ENCODE data around the gene MRPL20.
"Not testable (repeated sequence)": the region's sequence is repeated elsewhere in the genome, so short reads cannot be mapped to it uniquely, and the experiment has no call there.

MRPL20 gene

GRCh38 chr1:1425753-1426495 is 18.8 kb upstream of the MRPL20 start:
- DNase-seq = peak; percentile 75

- no peak for DNase-seq
Observed at GRCh38 chr1:1425426-1425752, 18.3 kb upstream of the MRPL20 start.

- DNase-seq = no peak
Observed at GRCh38 chr1:1424707-1425106, 17.6 kb upstream of the MRPL20 start.

- no peak for DNase-seq
Observed at GRCh38 chr1:1423245-1423597, 16.1 kb upstream of the MRPL20 start.

- no peak for DNase-seq
Observed at GRCh38 chr1:1422465-1423244, 15.6 kb upstream of the MRPL20 start.

- no peak for DNase-seq
Observed at GRCh38 chr1:1421907-1422464, 14.9 kb upstream of the MRPL20 start.

- peak; percentile 90 for DNase-seq
Observed at GRCh38 chr1:1421147-1421906, 14.2 kb upstream of the MRPL20 start, which contains the start of gene ANKRD65. Gene ANKRD65 (minus strand): TSS chr1:1421276. CDS start chr1:1421005, 271 bp downstream.

- DNase-seq = peak; percentile 69
Observed at GRCh38 chr1:1420654-1421141, 13.6 kb upstream of the MRPL20 start.

- DNase-seq = peak; percentile 70
Observed at GRCh38 chr1:1419813-1420653, 12.9 kb upstream of the MRPL20 start.

GRCh38 chr1:1419363-1419812 is 12.3 kb upstream of the MRPL20 start:
- no peak for DNase-seq

- no peak for DNase-seq
Observed at GRCh38 chr1:1418464-1419362, 11.6 kb upstream of the MRPL20 start.

GRCh38 chr1:1417825-1418463 is 10.9 kb upstream of the MRPL20 start:
- DNase-seq = not testable (repeated sequence)

GRCh38 chr1:1417396-1417795 is 10.3 kb upstream of the MRPL20 start:
- not testable (repeated sequence) for DNase-seq

- no peak for DNase-seq
Observed at GRCh38 chr1:1415751-1416150, 8.7 kb upstream of the MRPL20 start.

GRCh38 chr1:1412311-1412902 is 5.3 kb upstream of the MRPL20 start:
- DNase-seq = not testable (repeated sequence)

GRCh38 chr1:1411626-1412025 is 4.5 kb upstream of the MRPL20 start:
- no peak for DNase-seq

GRCh38 chr1:1410238-1410637 is 3.1 kb upstream of the MRPL20 start:
- DNase-seq = not testable (repeated sequence)

- DNase-seq = peak; percentile 60
Observed at GRCh38 chr1:1407636-1408318, 684 bp upstream of the MRPL20 start.

GRCh38 chr1:1406101-1406820 is 832 bp downstream of the MRPL20 start:
- DNase-seq = peak; percentile 51
